ENCODE data around the gene NGB. TPM values are rescaled to one million over a fixed set of nuclear protein-coding genes. Genes with fewer than 3 reads are reported as not detected.
A peak's percentile ranks its signal among the peaks of the same experiment; 100 is the strongest.

NGB gene
- total RNA-seq, 1 experiment from 2014 or later = not detected

DNA sequence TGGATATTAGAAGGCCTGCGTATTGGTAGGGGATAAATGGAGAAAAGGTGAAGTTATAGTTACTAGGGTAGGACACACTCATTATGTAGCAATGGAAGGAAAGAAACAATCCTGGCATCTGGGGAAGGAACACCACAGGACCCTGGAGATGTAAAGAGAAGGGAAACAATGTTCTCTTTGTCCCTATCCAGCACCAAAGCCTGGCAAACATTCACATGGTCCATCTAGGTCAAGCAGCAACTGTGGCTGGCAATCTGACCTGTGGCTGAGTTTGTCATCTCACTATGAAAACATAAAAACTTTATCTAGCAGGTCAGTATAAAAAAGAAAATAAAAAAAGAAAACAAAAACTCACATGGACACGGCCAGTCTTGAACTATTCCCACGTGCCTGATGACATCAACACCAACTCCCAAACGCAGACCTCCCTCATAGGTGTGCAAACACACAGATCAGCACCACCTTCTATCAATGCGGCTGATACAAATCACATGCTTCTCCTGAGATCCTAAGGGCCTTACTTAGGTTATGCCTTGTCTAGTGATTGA lies 47.1 kb upstream of the NGB start:
- intact Hi-C loops (cut with micrococcal nuclease; ENCODE audit: unreplicated experiment) = loop anchor here (5.0 kb wide), 1 partner anchor 446 kb away; no protein-coding TSS in a partner anchor
- CTCF ChIA-PET = no interaction called here

GRCh38 chr14:77316872-77317301 lies 45.9 kb upstream of the NGB start:
- intact Hi-C loops (cut with micrococcal nuclease; ENCODE audit: unreplicated experiment) = loop anchor here (1.0 to 5.0 kb wide), 3 partner anchors 14 to 445 kb away; no protein-coding TSS in a partner anchor
- H3K27ac Mint-ChIP-seq (ENCODE audit: unreplicated experiment) = no peak overlapping the region
- peaks cover 21% of the 10 kb centered on the region for H3K36me3 Mint-ChIP-seq (ENCODE audit: insufficient read depth, unreplicated experiment)
- H3K4me3 Mint-ChIP-seq (ENCODE audit: low read depth, unreplicated experiment) = no peak overlapping the region
- BruUV-seq (replicated peaks) = no TSS peak
- no peaks in the 10 kb centered on the region for H3K27me3 Mint-ChIP-seq (ENCODE audit: unreplicated experiment)
- no peak for TF ChIP-seq CTCF (IDR thresholded peaks at IDR 0.05; ENCODE audit: unreplicated experiment)
- no peaks in the 10 kb centered on the region for H3K9me3 Mint-ChIP-seq (ENCODE audit: low read depth, unreplicated experiment)
- peaks cover 25% of the 10 kb centered on the region for H3K4me1 Mint-ChIP-seq (ENCODE audit: low read depth, unreplicated experiment)
- CTCF ChIA-PET = interaction anchor here (0.6 to 3.6 kb wide), 10 partner anchors 10 to 193 kb away, joined by 3 to 94 read pairs (median 4); partner anchors contain the start of genes SAMD15 and TMED8
- no peak for DNase-seq

More for the DNA sequence above, 47.1 kb upstream of the NGB start:
- H3K27me3 Mint-ChIP-seq (ENCODE audit: unreplicated experiment) = no peaks in the 10 kb centered on the region
- H3K27ac Mint-ChIP-seq (ENCODE audit: unreplicated experiment) = peak overlapping the region; percentile 24
- peaks cover 21% of the 10 kb centered on the region for H3K36me3 Mint-ChIP-seq (ENCODE audit: insufficient read depth, unreplicated experiment)
- no peak for TF ChIP-seq CTCF (IDR thresholded peaks at IDR 0.05; ENCODE audit: unreplicated experiment)
- no TSS peak for BruUV-seq (replicated peaks)
- H3K4me3 Mint-ChIP-seq (ENCODE audit: low read depth, unreplicated experiment) = no peak overlapping the region
- no peak for DNase-seq
- no peaks in the 10 kb centered on the region for H3K9me3 Mint-ChIP-seq (ENCODE audit: low read depth, unreplicated experiment)
- peaks cover 31% of the 10 kb centered on the region for H3K4me1 Mint-ChIP-seq (ENCODE audit: low read depth, unreplicated experiment)

DNA sequence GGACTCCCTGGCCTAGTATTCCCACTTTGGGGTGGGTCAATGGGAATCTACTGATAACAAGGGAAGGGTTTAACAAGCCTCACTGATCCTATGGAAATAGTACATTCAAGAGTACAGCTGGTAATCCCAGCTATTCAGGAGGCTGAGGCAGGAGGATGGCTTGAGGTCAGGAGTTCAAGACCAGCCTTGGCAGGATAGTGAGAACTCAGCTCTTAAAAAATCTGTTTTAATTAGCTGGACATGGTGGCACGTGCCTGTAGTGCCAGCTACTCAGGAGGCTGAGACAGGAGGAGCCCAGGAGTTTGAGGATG lies 45.1 kb upstream of the NGB start:
- TF ChIP-seq CTCF (IDR thresholded peaks at IDR 0.05; ENCODE audit: unreplicated experiment) = no peak
- no peaks in the 10 kb centered on the region for H3K9me3 Mint-ChIP-seq (ENCODE audit: low read depth, unreplicated experiment)
- H3K27ac Mint-ChIP-seq (ENCODE audit: unreplicated experiment) = no peak overlapping the region
- H3K27me3 Mint-ChIP-seq (ENCODE audit: unreplicated experiment) = no peaks in the 10 kb centered on the region
- DNase-seq = no peak
- CTCF ChIA-PET = interaction anchor here (0.6 to 3.6 kb wide), 14 partner anchors 9 to 440 kb away, joined by 3 to 94 read pairs (median 4); partner anchors contain the start of genes SAMD15, TMED8 and TMEM63C
- H3K36me3 Mint-ChIP-seq (ENCODE audit: insufficient read depth, unreplicated experiment) = peaks cover 14% of the 10 kb centered on the region
- BruUV-seq (replicated peaks) = no TSS peak
- no peak overlapping the region for H3K4me3 Mint-ChIP-seq (ENCODE audit: low read depth, unreplicated experiment)
- intact Hi-C loops (cut with micrococcal nuclease; ENCODE audit: unreplicated experiment) = loop anchor here (1.0 to 5.0 kb wide), 3 partner anchors 13 to 444 kb away; no protein-coding TSS in a partner anchor
- peaks cover 23% of the 10 kb centered on the region for H3K4me1 Mint-ChIP-seq (ENCODE audit: low read depth, unreplicated experiment)

- Mint-ChIP-seq H3K4me1 (ENCODE audit: low read depth, unreplicated experiment) (peaks cover 19% of the 10 kb centered on the region), H3K36me3 (ENCODE audit: insufficient read depth, unreplicated experiment) (peaks cover under 1% of the 10 kb centered on the region), H3K27me3 (ENCODE audit: unreplicated experiment) (no peaks in the 10 kb centered on the region), H3K27ac (ENCODE audit: unreplicated experiment) (no peak overlapping the region), H3K9me3 (ENCODE audit: low read depth, unreplicated experiment) (no peaks in the 10 kb centered on the region), H3K4me3 (ENCODE audit: low read depth, unreplicated experiment) (no peak overlapping the region)
- BruUV-seq (replicated peaks) = no TSS peak
- CTCF ChIA-PET = interaction anchor here (0.5 to 3.6 kb wide), 6 partner anchors 8 to 175 kb away, joined by 3 to 94 read pairs (median 9); no protein-coding TSS in a partner anchor
- intact Hi-C loops (cut with micrococcal nuclease; ENCODE audit: unreplicated experiment) = loop anchor here (5.0 kb wide), 1 partner anchor 442 kb away; no protein-coding TSS in a partner anchor
- DNase-seq = no peak
- no peak for TF ChIP-seq CTCF (IDR thresholded peaks at IDR 0.05; ENCODE audit: unreplicated experiment)
Measured at GRCh38 chr14:77314539-77315457, 43.8 kb upstream of the NGB start.

All from Calu3 (cell line).